Measurements from ENCODE around the gene OCEL1.

- no peak for TF ChIP-seq CTCF (IDR thresholded peaks at IDR 0.05)
- no peak for TF ChIP-seq POLR2A (IDR thresholded peaks at IDR 0.05)
- no peak for TF ChIP-seq POLR2AphosphoS5 (IDR thresholded peaks at IDR 0.05)
- TF ChIP-seq EP300 (IDR thresholded peaks at IDR 0.05) = no peak
Measured at GRCh38 chr19:17184371-17184841, 41.6 kb upstream of the OCEL1 start.

All from stomach (tissue), 4 donors.